ENCODE results near the gene GALNT15. TPM values are rescaled to one million over a fixed set of nuclear protein-coding genes. Genes with fewer than 3 reads are reported as not detected.

The GALNT15 gene
- total RNA-seq, 2 experiments from 2014 or later = not detected

DNA sequence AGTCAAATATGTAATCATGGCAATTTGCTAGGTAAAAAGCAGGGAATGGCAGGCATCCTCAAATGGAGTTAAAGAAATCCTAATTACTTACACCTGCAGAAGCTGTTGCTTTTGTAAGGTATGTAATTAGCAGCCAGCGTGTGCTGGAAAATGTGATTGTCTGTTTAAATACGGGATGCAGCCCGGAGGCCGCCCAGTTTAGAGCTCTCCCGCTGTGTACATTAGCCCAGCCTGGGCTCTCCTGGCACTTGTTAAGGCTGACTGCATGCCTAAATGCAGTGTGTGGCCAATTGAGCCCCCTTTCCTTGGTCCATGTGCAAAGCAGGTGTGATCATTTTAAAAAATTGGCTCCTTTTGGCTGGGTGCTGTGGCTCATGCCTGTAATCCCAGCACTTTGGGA, 81.2 kb downstream of the GALNT15 start:
- ChIA-PET CTCF (interaction anchor here (0.6 kb wide), 1 partner anchor 10 kb away, joined by 3 read pairs; the partner anchor contains the start of gene OXNAD1), POLR2A (interaction anchor here (2.6 kb wide), 1 partner anchor 9 kb away, joined by 17 read pairs; the partner anchor contains the start of genes DPH3 and OXNAD1)
- Mint-ChIP-seq H3K36me3 (ENCODE audit: low read depth) (peaks cover 19% of the 10 kb centered on the region), H3K4me1 (peaks cover 42% of the 10 kb centered on the region), H3K27me3 (no peaks in the 10 kb centered on the region), H3K4me3 (no peak overlapping the region), H3K27ac (no peak overlapping the region), H3K9me3 (no peaks in the 10 kb centered on the region)
- DNase-seq = no peak

DNA sequence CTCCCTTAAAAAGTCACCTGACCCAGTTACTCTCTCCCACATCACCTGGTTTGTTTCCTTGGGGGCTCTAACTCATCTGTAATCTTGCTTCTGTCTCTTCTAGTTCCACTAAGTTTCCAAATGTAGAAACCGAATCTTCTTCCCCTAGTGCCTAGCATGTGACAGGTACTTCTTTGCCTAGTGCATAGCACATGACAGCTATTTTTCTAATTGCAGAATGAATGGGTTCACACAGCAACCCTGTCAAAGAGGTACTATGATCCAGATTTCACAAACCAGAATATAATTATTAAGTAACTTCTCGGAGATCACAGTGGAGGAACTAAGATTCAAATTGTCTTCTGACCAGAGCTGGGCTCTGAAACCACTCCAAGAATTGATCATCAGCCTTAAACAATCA, 82.8 kb downstream of the GALNT15 start:
- Mint-ChIP-seq H3K27me3 (no peaks in the 10 kb centered on the region), H3K27ac (no peak overlapping the region), H3K4me3 (no peak overlapping the region), H3K9me3 (no peaks in the 10 kb centered on the region), H3K36me3 (ENCODE audit: low read depth) (peaks cover 22% of the 10 kb centered on the region), H3K4me1 (peaks cover 43% of the 10 kb centered on the region)
- ChIA-PET POLR2A (no interaction called here), CTCF (no interaction called here)
- DNase-seq = no peak

DNA sequence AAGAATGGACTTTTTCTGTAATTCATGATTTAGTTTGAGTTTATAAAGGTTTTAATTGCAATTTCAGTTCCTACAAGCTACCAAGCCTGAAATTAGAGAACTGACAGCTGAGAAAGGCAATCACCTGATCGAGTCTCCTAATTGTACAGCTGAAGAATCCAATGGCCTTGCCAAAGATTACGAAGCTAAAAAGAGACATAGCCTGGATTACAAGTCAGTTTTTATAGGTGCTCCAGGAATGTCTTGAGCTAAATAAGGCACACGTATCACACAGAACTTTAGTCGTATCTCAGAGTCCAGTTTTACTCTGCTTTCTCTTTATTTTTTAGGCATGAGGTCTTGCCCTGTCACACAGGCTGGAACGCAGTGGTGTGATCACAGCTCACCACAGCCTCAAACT, 83.7 kb downstream of the GALNT15 start:
- ChIA-PET CTCF (interaction anchor here (1.5 kb wide), 1 partner anchor 10 kb away, joined by 12 read pairs; no protein-coding TSS in a partner anchor), POLR2A (interaction anchor here (1.0 kb wide), 1 partner anchor 1048 kb away, joined by 3 read pairs; no protein-coding TSS in a partner anchor)
- H3K27me3 Mint-ChIP-seq = no peaks in the 10 kb centered on the region
- H3K4me1 Mint-ChIP-seq = peaks cover 39% of the 10 kb centered on the region
- peaks cover 22% of the 10 kb centered on the region for H3K36me3 Mint-ChIP-seq (ENCODE audit: low read depth)
- H3K4me3 Mint-ChIP-seq = no peak overlapping the region
- no peaks in the 10 kb centered on the region for H3K9me3 Mint-ChIP-seq
- DNase-seq = no peak
- no peak overlapping the region for H3K27ac Mint-ChIP-seq

DNA sequence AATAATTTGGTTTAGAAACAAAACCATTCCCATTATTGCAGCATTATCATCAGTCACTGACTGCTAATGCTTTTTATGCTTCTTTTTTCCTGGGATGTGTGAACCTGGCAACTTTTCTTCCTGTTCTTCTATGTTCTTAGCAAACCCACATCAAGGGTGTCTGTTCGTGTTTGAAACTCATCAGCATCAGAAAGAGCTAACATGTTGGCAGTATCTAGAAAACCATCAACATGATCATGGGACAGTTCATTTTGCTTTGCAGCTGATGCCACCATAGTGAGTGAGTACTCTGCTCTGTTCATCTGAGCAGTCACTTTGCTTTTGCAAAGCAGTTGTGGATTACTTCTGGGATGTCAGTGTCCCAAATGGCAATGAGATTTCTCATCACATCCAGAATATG, 84.4 kb downstream of the GALNT15 start:
- Mint-ChIP-seq H3K4me1 (peaks cover 37% of the 10 kb centered on the region), H3K27me3 (no peaks in the 10 kb centered on the region), H3K9me3 (no peaks in the 10 kb centered on the region), H3K36me3 (ENCODE audit: low read depth) (peaks cover 22% of the 10 kb centered on the region), H3K4me3 (no peak overlapping the region), H3K27ac (no peak overlapping the region)
- CTCF ChIA-PET = interaction anchor here (1.5 kb wide), 1 partner anchor 9 kb away, joined by 12 read pairs; no protein-coding TSS in a partner anchor
- DNase-seq = no peak
- POLR2A ChIA-PET = interaction anchor here (1.0 kb wide), 1 partner anchor 1049 kb away, joined by 3 read pairs; no protein-coding TSS in a partner anchor

DNA sequence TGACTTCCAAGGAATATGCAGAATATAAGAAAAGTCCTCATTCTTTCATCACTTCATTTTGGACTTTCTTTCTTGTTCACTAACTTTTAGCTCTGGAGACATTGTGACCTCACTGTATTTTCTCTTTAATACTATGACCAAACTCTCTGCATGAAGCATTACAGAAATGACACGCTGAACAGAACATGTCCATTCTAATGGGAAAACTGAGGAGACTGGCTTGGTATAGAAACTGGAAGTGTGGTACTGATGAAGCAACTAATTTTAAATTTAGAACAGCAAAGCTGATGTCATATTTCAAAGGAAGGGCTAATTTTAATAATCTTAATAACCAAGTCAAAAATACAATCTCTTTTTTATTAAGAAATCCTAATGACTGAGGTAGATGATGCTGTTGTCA, 85.6 kb downstream of the GALNT15 start:
- Mint-ChIP-seq H3K36me3 (ENCODE audit: low read depth) (peaks cover 22% of the 10 kb centered on the region), H3K9me3 (no peaks in the 10 kb centered on the region), H3K4me3 (no peak overlapping the region), H3K4me1 (peaks cover 32% of the 10 kb centered on the region), H3K27me3 (no peaks in the 10 kb centered on the region), H3K27ac (no peak overlapping the region)
- CTCF ChIA-PET = no interaction called here
- POLR2A ChIA-PET = interaction anchor here (0.6 kb wide), 1 partner anchor 642 kb away, joined by 4 read pairs; no protein-coding TSS in a partner anchor
- DNase-seq = no peak

DNA sequence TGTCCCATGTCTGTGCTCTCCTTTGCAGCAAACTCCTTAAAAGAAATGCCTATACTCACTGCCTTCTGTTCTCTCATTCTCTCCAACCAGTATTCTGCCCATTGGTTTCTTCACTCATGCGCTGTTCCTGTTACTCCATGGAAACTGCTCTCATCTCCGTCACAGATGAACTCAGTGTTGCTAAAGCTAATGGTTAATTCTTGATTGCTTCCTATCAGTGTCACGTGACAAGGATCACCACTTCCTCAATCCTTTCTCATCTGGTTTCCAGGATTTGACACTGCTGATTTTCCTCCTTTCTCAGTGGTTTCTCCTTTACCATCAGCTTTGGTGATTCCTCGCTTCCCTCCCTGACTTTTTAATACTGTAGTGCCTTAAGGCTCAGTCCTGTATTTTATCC, 87.7 kb downstream of the GALNT15 start:
- H3K36me3 Mint-ChIP-seq (ENCODE audit: low read depth) = peaks cover 17% of the 10 kb centered on the region
- H3K4me1 Mint-ChIP-seq = peaks cover 33% of the 10 kb centered on the region
- no peaks in the 10 kb centered on the region for H3K27me3 Mint-ChIP-seq
- POLR2A ChIA-PET = no interaction called here
- H3K4me3 Mint-ChIP-seq = no peak overlapping the region
- no peak for DNase-seq
- CTCF ChIA-PET = no interaction called here
- no peaks in the 10 kb centered on the region for H3K9me3 Mint-ChIP-seq
- no peak overlapping the region for H3K27ac Mint-ChIP-seq

DNA sequence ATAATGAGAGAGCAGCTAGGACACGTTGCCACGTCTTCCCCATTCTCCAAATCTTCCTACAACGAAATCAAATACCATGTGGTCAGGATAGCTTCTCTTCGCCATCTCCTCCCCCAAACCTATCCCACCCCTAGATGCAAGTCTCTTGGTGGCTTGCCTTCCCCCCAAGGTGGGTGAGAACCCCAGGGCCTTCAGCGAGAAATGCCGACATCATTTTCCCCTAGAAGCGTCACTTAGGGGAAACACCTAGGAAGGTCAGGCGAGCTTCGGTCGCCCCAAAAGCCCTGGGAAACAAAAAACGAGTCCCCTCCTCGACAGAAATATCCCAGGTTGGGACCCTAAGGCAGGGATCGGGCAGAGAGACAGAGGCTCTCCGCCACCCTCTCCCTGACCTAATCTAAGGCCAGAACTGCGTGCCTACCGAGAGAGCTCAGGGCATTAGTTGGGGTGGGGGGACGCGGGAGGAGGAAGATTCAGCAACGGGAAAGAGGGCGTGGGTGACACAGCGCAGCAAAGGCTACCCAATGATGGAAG, 89.8 kb downstream of the GALNT15 start:
- H3K4me3 Mint-ChIP-seq = peak overlapping the region; percentile 96

DNA sequence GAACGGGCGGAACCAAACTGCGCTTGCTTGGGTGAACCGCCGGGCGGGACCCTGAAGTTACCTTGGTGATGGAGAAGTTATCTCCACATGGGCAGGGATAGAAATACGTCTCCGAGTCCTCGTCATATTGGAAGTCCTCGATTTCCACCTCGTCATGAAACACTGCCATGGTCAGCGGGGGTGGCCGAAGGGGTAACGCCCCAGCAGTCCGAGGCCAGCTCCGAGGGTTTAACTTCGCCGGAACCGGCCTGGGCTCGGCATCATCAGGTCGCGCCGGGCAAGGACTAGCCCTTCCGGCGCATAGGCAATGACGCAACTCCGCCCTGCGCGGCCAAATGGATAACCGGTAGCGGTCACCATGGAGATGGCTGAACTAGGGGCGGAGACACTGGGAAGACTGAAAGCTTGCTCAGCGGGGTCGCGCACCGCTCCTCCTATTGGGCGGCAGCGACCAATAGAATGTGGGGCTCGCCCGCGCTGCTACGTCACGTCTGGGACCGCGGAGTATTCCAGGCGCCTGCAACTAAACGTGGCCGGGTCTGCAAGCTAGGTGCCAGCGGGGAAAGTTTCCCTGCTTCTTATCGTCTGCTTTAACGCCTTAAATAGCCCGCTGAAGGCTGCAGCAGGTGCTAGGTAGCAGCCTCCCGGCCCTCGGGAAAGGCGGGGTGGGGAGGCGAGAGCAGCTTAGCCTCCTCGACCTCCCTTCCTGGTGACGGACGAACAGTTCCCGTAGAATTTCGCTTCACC, 90.4 kb downstream of the GALNT15 start, which contains the start of the genes DPH3 and OXNAD1:
Gene DPH3 (minus strand): TSS at position 236 of the 747 bp plus-strand sequence. CDS start 67 bp downstream, at position 169.
Gene OXNAD1 (plus strand): TSS at position 505 of the 747 bp plus-strand sequence. CDS start 5,741 bp downstream, outside the sequence.
- peak within 1 kb of the TSS; percentile 96 for H3K4me3 Mint-ChIP-seq
- ChIA-PET CTCF (interaction anchor here (0.6 to 7.8 kb wide), 16 partner anchors 9 to 1664 kb away, joined by 3 to 75 read pairs (median 6); no protein-coding TSS in a partner anchor), POLR2A (interaction anchor here (0.9 to 3.4 kb wide), 25 partner anchors 9 to 1478 kb away, joined by 3 to 26 read pairs (median 4); partner anchors contain the start of genes CAPN7, NR2C2, PLCL2 and RFTN1)
- H3K27me3 Mint-ChIP-seq = no peaks in the 10 kb centered on the region
- peak; percentile 99 for DNase-seq
- H3K27ac Mint-ChIP-seq = peak within 1 kb of the TSS; percentile 93
- peaks cover 42% of the 10 kb centered on the region for H3K4me1 Mint-ChIP-seq
- peaks cover 11% of the 10 kb centered on the region for H3K36me3 Mint-ChIP-seq (ENCODE audit: low read depth)
- H3K9me3 Mint-ChIP-seq = no peaks in the 10 kb centered on the region

More for the DNA sequence above, 89.8 kb downstream of the GALNT15 start:
- no peaks in the 10 kb centered on the region for H3K27me3 Mint-ChIP-seq
- peaks cover 11% of the 10 kb centered on the region for H3K36me3 Mint-ChIP-seq (ENCODE audit: low read depth)
- ChIA-PET CTCF (interaction anchor here (0.6 to 7.8 kb wide), 15 partner anchors 15 to 1665 kb away, joined by 3 to 75 read pairs (median 6); no protein-coding TSS in a partner anchor), POLR2A (interaction anchor here (0.7 to 3.4 kb wide), 22 partner anchors 10 to 1317 kb away, joined by 3 to 26 read pairs (median 4); partner anchors contain the start of genes CAPN7, NR2C2 and PLCL2)
- H3K9me3 Mint-ChIP-seq = no peaks in the 10 kb centered on the region
- DNase-seq = peak; percentile 23
- H3K4me1 Mint-ChIP-seq = peaks cover 44% of the 10 kb centered on the region
- peak overlapping the region; percentile 93 for H3K27ac Mint-ChIP-seq

DNA sequence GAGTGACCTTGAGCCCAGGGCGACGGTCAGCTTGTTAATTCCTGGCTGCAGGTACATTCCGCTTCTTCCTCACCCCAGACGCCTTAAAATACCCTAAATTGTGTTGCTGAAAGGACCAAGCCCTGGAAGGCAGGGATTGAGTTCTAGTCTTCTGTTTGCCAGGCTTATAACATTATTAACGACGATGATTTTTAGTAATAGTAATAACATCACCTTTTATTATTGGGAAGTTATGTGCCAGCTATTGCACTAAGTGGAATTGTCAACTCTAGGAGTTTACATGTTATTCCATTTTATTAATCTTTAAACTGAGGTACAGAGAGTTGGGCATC, 90.9 kb downstream of the GALNT15 start:
- ChIA-PET CTCF (interaction anchor here (1.0 to 7.8 kb wide), 12 partner anchors 9 to 296 kb away, joined by 3 to 75 read pairs (median 7); no protein-coding TSS in a partner anchor), POLR2A (interaction anchor here (0.9 to 3.4 kb wide), 22 partner anchors 9 to 1477 kb away, joined by 3 to 26 read pairs (median 5); partner anchors contain the start of genes CAPN7, NR2C2, RFTN1 and TBC1D5)
- DNase-seq = no peak
- H3K27me3 Mint-ChIP-seq = no peaks in the 10 kb centered on the region
- H3K4me1 Mint-ChIP-seq = peaks cover 42% of the 10 kb centered on the region
- peak overlapping the region; percentile 93 for H3K27ac Mint-ChIP-seq
- H3K9me3 Mint-ChIP-seq = no peaks in the 10 kb centered on the region
- H3K36me3 Mint-ChIP-seq (ENCODE audit: low read depth) = peaks cover 10% of the 10 kb centered on the region
- peak overlapping the region; percentile 96 for H3K4me3 Mint-ChIP-seq

DNA sequence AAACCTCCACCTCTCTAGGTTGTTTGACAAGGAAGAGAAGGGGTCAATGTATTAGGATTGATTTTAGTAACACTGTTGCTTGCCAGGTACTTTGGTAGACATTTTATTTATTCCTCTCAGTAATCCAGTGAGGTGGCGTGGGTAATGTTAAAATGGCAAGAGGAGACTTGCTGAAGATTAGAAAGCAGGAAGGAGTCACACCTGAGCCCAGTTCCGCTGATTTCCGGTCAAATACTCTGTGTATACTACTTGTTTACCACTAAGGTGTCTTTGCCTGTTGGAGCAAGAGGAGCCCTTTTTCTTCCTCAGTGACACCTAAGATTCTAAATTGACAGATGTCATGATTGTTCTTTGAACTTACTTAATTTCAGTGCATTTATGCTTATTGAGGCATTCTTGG, 92.2 kb downstream of the GALNT15 start:
- Mint-ChIP-seq H3K27ac (peak overlapping the region; percentile 41), H3K4me3 (peak overlapping the region; percentile 9), H3K27me3 (no peaks in the 10 kb centered on the region), H3K9me3 (no peaks in the 10 kb centered on the region), H3K36me3 (ENCODE audit: low read depth) (peaks cover 17% of the 10 kb centered on the region), H3K4me1 (peaks cover 38% of the 10 kb centered on the region)
- DNase-seq = no peak
- ChIA-PET CTCF (interaction anchor here (0.9 to 7.8 kb wide), 14 partner anchors 12 to 333 kb away, joined by 3 to 75 read pairs (median 14); no protein-coding TSS in a partner anchor), POLR2A (interaction anchor here (1.3 to 3.4 kb wide), 4 partner anchors 12 to 247 kb away, joined by 4 to 17 read pairs (median 8); partner anchors contain the start of gene RFTN1)

DNA sequence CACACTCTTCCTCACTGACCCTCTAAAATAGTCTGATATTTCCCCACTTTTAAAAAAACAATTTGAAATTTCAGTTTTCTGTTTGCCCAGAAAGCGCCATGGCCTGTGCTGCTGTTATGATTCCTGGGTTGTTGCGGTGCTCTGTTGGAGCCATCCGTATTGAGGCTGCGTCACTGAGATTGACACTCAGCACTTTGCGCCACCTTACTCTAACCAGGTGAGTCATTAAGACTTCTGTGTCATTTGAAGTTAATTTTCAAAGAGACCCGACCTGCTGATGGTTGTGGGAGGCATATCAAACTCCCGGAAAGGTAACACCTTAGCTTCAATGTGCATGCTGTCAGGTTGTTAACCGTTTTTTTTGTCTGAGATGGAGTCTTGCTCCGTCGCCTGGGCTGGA, 96.4 kb downstream of the GALNT15 start:
- H3K27ac Mint-ChIP-seq = no peak overlapping the region
- ChIA-PET CTCF (interaction anchor here (2.9 to 7.8 kb wide), 2 partner anchors 15 to 19 kb away, joined by 11 to 75 read pairs; no protein-coding TSS in a partner anchor), POLR2A (interaction anchor here (1.4 kb wide), 1 partner anchor 15 kb away, joined by 5 read pairs; no protein-coding TSS in a partner anchor)
- H3K27me3 Mint-ChIP-seq = no peaks in the 10 kb centered on the region
- no peak overlapping the region for H3K4me3 Mint-ChIP-seq
- no peak for DNase-seq
- peaks cover 27% of the 10 kb centered on the region for H3K36me3 Mint-ChIP-seq (ENCODE audit: low read depth)
- no peaks in the 10 kb centered on the region for H3K9me3 Mint-ChIP-seq
- H3K4me1 Mint-ChIP-seq = peaks cover 29% of the 10 kb centered on the region

DNA sequence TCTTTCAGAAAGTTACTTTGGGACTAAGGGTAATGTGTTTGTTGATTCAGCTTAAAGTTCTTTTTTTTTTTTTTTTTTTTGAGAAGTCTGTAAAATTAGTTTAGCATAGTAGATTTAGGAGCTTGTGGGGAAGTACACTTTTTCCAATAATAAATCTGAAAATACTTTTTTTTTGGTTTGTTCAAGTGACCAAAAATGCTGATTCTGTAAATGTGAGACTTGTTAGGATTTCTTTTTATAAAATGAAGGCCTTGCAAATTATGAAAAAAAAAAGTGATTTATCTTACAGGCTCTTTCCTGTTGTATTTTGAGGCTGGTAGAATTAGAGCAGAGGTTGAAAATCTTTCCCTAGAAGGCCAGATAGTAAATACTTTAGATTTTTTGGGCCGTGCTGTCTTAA, 98.1 kb downstream of the GALNT15 start:
- Mint-ChIP-seq H3K27me3 (no peaks in the 10 kb centered on the region), H3K4me1 (peaks cover 12% of the 10 kb centered on the region), H3K9me3 (no peaks in the 10 kb centered on the region), H3K27ac (no peak overlapping the region), H3K36me3 (ENCODE audit: low read depth) (peaks cover 30% of the 10 kb centered on the region), H3K4me3 (no peak overlapping the region)
- no peak for DNase-seq
- POLR2A ChIA-PET = interaction anchor here (1.2 kb wide), 1 partner anchor 239 kb away, joined by 3 read pairs; no protein-coding TSS in a partner anchor
- CTCF ChIA-PET = interaction anchor here (0.7 to 2.9 kb wide), 8 partner anchors 14 to 616 kb away, joined by 3 to 11 read pairs (median 4); no protein-coding TSS in a partner anchor
